Adrenal gland (tissue), 5 donors: ENCODE data around the gene UCP3.

Source experiments
- POLR2A ChIP-seq, 2 donors: fragments of 450-650 bp; IDR thresholded peaks; one replicate each; pipeline ENCODE4 v1.6.1; 2017; ENCODE audit warnings: antibody characterized with exemption in 2 of 2, mild to moderate bottlenecking in 2 of 2, moderate library complexity in 1 of 2
- TF ChIP-seq, protein P1 (sequence below), 6 experiments: fragments of 450-650 bp in 4 of 6; fragments of 200-600 bp in 2 of 6; sonication (generic) in 1 of 6; IDR thresholded peaks; 1 replicate in 5 of 6; 2 replicates in 1 of 6; pipeline versions ENCODE4 v1.5.1 to v1.8.0; 2016 to 2021; ENCODE audit warnings: antibody characterized with exemption in 6 of 6, mild to moderate bottlenecking in 2 of 6, moderate library complexity in 1 of 6
- donor health status: DM: no; HTN: no; CAD: no.

DNA sequence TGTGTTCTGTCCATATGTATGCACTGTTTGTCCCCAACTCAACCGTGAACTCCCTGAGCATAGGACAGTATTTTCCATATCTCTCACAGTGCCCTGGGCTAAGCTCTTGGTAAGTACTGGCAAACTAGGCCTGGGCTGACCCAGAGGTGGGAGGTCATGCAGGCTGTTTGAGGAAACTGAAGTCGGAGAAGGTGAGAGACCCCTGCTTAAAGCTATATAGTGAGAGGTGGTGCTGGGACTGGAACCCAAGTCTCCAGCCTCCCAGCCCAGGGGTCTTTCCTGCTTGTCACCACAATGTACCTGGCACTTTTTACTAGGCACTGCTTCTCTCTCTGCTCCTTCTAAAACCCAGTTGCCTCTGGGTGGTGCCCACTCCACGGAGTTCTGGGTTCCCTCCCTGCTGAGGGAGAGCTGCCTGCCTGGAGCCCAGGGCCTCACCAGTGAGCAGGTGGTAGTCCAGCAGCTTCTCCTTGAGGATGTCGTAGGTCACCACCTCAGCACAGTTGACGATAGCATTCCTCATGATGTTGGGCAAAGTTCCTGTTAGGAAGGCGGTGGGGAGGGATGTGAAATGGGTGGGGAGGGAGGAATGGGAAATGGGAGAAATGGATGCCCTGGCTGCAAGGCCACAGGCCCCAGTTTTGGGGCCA lies 4.7 kb downstream of the UCP3 start:
- TF ChIP-seq, protein P1, sequence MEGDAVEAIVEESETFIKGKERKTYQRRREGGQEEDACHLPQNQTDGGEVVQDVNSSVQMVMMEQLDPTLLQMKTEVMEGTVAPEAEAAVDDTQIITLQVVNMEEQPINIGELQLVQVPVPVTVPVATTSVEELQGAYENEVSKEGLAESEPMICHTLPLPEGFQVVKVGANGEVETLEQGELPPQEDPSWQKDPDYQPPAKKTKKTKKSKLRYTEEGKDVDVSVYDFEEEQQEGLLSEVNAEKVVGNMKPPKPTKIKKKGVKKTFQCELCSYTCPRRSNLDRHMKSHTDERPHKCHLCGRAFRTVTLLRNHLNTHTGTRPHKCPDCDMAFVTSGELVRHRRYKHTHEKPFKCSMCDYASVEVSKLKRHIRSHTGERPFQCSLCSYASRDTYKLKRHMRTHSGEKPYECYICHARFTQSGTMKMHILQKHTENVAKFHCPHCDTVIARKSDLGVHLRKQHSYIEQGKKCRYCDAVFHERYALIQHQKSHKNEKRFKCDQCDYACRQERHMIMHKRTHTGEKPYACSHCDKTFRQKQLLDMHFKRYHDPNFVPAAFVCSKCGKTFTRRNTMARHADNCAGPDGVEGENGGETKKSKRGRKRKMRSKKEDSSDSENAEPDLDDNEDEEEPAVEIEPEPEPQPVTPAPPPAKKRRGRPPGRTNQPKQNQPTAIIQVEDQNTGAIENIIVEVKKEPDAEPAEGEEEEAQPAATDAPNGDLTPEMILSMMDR (IDR thresholded peaks at IDR 0.05) = no peak
- TF ChIP-seq POLR2A (IDR thresholded peaks at IDR 0.05) = no peak
